ENCODE results near the gene TSPAN14. TPM values are rescaled to one million over a fixed set of nuclear protein-coding genes. Genes with fewer than 3 reads are reported as not detected.
A peak's percentile ranks its signal among the peaks of the same experiment; 100 is the strongest.

TSPAN14 gene
- total RNA-seq, 1 donor from 2014 or later = 57.4 TPM

GRCh38 chr10:80517416-80518142, 63.5 kb downstream of the TSPAN14 start:
- Mint-ChIP-seq H3K9me3 (ENCODE audit: low read depth) (no peaks in the 10 kb centered on the region), H3K27me3 (ENCODE audit: low read depth) (no peaks in the 10 kb centered on the region), H3K27ac (ENCODE audit: unreplicated experiment) (no peak overlapping the region), H3K4me3 (ENCODE audit: unreplicated experiment) (no peak overlapping the region), H3K4me1 (ENCODE audit: low read depth) (no peaks in the 10 kb centered on the region), H3K36me3 (ENCODE audit: low read depth) (peaks cover 32% of the 10 kb centered on the region)
- TF ChIP-seq, protein P1, sequence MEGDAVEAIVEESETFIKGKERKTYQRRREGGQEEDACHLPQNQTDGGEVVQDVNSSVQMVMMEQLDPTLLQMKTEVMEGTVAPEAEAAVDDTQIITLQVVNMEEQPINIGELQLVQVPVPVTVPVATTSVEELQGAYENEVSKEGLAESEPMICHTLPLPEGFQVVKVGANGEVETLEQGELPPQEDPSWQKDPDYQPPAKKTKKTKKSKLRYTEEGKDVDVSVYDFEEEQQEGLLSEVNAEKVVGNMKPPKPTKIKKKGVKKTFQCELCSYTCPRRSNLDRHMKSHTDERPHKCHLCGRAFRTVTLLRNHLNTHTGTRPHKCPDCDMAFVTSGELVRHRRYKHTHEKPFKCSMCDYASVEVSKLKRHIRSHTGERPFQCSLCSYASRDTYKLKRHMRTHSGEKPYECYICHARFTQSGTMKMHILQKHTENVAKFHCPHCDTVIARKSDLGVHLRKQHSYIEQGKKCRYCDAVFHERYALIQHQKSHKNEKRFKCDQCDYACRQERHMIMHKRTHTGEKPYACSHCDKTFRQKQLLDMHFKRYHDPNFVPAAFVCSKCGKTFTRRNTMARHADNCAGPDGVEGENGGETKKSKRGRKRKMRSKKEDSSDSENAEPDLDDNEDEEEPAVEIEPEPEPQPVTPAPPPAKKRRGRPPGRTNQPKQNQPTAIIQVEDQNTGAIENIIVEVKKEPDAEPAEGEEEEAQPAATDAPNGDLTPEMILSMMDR (IDR thresholded peaks at IDR 0.05) = no peak
- DNase-seq (ENCODE audit: low spot score) = no peak

DNA sequence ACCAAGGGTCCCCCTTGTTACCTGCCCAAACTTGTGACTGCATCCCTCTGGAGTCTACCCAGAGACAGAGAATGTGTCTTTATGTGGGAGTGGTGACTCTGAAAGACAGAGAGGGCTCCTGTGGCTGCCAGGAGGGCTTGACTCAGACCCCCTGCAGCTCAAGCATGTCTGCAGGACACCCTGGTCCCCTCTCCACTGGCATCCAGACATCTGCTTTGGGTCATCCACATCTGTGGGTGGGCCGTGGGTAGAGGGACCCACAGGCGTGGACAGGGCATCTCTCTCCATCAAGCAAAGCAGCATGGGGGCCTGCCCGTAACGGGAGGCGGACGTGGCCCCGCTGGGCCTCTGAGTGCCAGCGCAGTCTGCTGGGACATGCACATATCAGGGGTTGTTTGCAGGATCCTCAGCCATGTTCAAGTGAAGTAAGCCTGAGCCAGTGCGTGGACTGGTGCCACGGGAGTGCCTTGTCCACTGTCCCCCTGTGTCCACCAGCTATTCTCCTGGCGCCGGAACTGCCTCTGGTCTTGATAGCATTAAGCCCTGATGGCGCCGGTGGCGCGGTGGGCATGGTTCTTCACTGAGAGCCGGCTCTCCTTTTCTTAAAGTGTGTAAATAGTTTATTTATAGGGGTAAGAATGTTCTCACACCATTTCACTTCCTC, 64.2 kb downstream of the TSPAN14 start:
- no peak overlapping the region for H3K4me3 Mint-ChIP-seq (ENCODE audit: unreplicated experiment)
- no peaks in the 10 kb centered on the region for H3K27me3 Mint-ChIP-seq (ENCODE audit: low read depth)
- H3K4me1 Mint-ChIP-seq (ENCODE audit: low read depth) = no peaks in the 10 kb centered on the region
- peaks cover 32% of the 10 kb centered on the region for H3K36me3 Mint-ChIP-seq (ENCODE audit: low read depth)
- H3K9me3 Mint-ChIP-seq (ENCODE audit: low read depth) = no peaks in the 10 kb centered on the region
- TF ChIP-seq, protein P1 (IDR thresholded peaks at IDR 0.05) = no peak
- peak; percentile 76 for DNase-seq (ENCODE audit: low spot score)
- no peak overlapping the region for H3K27ac Mint-ChIP-seq (ENCODE audit: unreplicated experiment)

GRCh38 chr10:80518807-80519360, 64.8 kb downstream of the TSPAN14 start:
- Mint-ChIP-seq H3K9me3 (ENCODE audit: low read depth) (no peaks in the 10 kb centered on the region), H3K36me3 (ENCODE audit: low read depth) (peaks cover 32% of the 10 kb centered on the region), H3K4me1 (ENCODE audit: low read depth) (no peaks in the 10 kb centered on the region), H3K27ac (ENCODE audit: unreplicated experiment) (no peak overlapping the region), H3K4me3 (ENCODE audit: unreplicated experiment) (no peak overlapping the region), H3K27me3 (ENCODE audit: low read depth) (no peaks in the 10 kb centered on the region)
- peak; percentile 58 for DNase-seq (ENCODE audit: low spot score)
- TF ChIP-seq, protein P1 (IDR thresholded peaks at IDR 0.05) = no peak

GRCh38 chr10:80519936-80520650, 66.0 kb downstream of the TSPAN14 start:
- Mint-ChIP-seq H3K4me1 (ENCODE audit: low read depth) (no peaks in the 10 kb centered on the region), H3K36me3 (ENCODE audit: low read depth) (peaks cover 28% of the 10 kb centered on the region), H3K27me3 (ENCODE audit: low read depth) (no peaks in the 10 kb centered on the region), H3K9me3 (ENCODE audit: low read depth) (no peaks in the 10 kb centered on the region), H3K27ac (ENCODE audit: unreplicated experiment) (no peak overlapping the region), H3K4me3 (ENCODE audit: unreplicated experiment) (no peak overlapping the region)
- TF ChIP-seq, protein P1 (IDR thresholded peaks at IDR 0.05) = no peak
- peak; percentile 69 for DNase-seq (ENCODE audit: low spot score)
